ENCODE measurements around the gene AQP1.

GRCh38 chr7:30899066-30899465, 12.6 kb upstream of the AQP1 start:
- no peak for TF ChIP-seq REST (IDR thresholded peaks at IDR 0.05)
- TF ChIP-seq, protein P1, sequence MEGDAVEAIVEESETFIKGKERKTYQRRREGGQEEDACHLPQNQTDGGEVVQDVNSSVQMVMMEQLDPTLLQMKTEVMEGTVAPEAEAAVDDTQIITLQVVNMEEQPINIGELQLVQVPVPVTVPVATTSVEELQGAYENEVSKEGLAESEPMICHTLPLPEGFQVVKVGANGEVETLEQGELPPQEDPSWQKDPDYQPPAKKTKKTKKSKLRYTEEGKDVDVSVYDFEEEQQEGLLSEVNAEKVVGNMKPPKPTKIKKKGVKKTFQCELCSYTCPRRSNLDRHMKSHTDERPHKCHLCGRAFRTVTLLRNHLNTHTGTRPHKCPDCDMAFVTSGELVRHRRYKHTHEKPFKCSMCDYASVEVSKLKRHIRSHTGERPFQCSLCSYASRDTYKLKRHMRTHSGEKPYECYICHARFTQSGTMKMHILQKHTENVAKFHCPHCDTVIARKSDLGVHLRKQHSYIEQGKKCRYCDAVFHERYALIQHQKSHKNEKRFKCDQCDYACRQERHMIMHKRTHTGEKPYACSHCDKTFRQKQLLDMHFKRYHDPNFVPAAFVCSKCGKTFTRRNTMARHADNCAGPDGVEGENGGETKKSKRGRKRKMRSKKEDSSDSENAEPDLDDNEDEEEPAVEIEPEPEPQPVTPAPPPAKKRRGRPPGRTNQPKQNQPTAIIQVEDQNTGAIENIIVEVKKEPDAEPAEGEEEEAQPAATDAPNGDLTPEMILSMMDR (IDR thresholded peaks at IDR 0.05; ENCODE audit: low read depth, low read length, missing input control) = no peak
- no peak for TF ChIP-seq TAF1 (conservative IDR thresholded peaks at IDR 0.05)
- TF ChIP-seq JUND (IDR thresholded peaks at IDR 0.05) = no peak
- TF ChIP-seq, protein P2, sequence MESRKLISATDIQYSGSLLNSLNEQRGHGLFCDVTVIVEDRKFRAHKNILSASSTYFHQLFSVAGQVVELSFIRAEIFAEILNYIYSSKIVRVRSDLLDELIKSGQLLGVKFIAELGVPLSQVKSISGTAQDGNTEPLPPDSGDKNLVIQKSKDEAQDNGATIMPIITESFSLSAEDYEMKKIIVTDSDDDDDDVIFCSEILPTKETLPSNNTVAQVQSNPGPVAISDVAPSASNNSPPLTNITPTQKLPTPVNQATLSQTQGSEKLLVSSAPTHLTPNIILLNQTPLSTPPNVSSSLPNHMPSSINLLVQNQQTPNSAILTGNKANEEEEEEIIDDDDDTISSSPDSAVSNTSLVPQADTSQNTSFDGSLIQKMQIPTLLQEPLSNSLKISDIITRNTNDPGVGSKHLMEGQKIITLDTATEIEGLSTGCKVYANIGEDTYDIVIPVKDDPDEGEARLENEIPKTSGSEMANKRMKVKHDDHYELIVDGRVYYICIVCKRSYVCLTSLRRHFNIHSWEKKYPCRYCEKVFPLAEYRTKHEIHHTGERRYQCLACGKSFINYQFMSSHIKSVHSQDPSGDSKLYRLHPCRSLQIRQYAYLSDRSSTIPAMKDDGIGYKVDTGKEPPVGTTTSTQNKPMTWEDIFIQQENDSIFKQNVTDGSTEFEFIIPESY (IDR thresholded peaks at IDR 0.05) = no peak
- TF ChIP-seq YY1 (IDR thresholded peaks at IDR 0.05) = no peak
- TF ChIP-seq ATF3 (IDR thresholded peaks at IDR 0.05) = no peak
- TF ChIP-seq SP1 (IDR thresholded peaks at IDR 0.05) = no peak
- no peak for TF ChIP-seq RAD21 (IDR thresholded peaks at IDR 0.05)
- TF ChIP-seq GABPA (IDR thresholded peaks at IDR 0.05 in 1 of 2, conservative IDR thresholded peaks at IDR 0.05 in 1 of 2) = no peak
- no peak for TF ChIP-seq EGR1 (IDR thresholded peaks at IDR 0.05; ENCODE audit: low read depth in 2 of 2)
- no peak for TF ChIP-seq NR2F2 (IDR thresholded peaks at IDR 0.05)
